ENCODE measurements around the gene RGS11. TPM values are rescaled to one million over a fixed set of nuclear protein-coding genes. Genes with fewer than 3 reads are reported as not detected.
"Not testable (repeated sequence)": the region's sequence is repeated elsewhere in the genome, so short reads cannot be mapped to it uniquely, and the experiment has no call there.

RGS11 gene
- polyA plus RNA-seq, 12 donors: 0.59 to 9.0 (median 1.2) TPM; not detected in 1

GRCh38 chr16:280991-281659 is 5.4 kb upstream of the RGS11 start:
- DNase-seq: no peak

GRCh38 chr16:280552-280951 is 4.8 kb upstream of the RGS11 start, which contains the start of gene ARHGDIG:
Gene ARHGDIG (plus strand): TSS chr16:280591. CDS start chr16:280681, 90 bp downstream.
- DNase-seq: no peak

- no peak for DNase-seq
Measured at GRCh38 chr16:280005-280460, 4.3 kb upstream of the RGS11 start.

- DNase-seq: no peak
Measured at GRCh38 chr16:279531-279930, 3.8 kb upstream of the RGS11 start.

GRCh38 chr16:278863-279366 is 3.2 kb upstream of the RGS11 start:
- DNase-seq: no peak

- DNase-seq: no peak
Measured at GRCh38 chr16:276426-277077, 808 bp upstream of the RGS11 start.

GRCh38 chr16:275041-275641 is 603 bp downstream of the RGS11 start:
- DNase-seq: no peak

DNA sequence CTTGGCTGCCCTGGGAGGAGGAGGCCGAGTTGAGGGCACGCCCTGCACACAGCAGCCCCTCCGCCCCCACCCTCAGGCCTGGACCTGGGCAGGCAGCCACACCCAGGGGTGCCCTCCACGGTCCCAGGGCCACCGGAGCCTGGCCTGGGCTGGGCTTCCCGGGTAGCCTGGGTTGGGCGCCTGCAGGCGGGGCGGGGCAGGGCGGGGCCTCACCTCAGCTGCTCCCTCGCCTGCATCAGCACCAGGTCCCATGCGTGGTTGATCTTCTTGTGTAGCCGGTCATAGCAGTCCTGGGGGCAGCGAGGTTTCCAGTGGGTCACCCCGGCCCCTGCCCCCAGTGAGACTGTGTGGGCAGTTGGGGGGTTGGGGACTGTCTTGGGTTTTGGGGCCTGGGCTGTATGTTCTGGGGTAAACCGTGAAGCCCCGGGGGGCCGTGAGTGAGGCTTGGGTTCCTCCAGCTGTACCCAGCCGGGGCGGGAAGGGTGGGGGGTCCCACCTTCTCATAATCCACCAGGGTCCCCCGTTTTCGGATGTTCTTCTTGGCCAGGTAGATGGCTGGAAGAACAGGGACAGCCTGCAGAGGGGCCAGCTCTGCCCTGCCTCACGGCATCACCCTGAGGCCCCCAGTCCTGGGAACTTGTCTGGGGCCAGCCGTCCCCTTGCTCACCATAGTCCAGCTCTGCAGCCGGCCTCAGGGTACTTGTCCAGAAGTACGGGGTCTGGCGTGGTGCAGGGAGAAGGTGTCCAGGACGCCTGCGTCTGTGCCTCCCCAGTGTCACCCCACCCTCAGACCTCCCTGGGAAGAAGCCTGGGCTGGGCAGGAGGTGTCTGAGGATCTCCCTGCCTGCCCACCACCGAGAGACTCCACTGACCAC is 2.0 kb downstream of the RGS11 start:
- DNase-seq: no peak

DNA sequence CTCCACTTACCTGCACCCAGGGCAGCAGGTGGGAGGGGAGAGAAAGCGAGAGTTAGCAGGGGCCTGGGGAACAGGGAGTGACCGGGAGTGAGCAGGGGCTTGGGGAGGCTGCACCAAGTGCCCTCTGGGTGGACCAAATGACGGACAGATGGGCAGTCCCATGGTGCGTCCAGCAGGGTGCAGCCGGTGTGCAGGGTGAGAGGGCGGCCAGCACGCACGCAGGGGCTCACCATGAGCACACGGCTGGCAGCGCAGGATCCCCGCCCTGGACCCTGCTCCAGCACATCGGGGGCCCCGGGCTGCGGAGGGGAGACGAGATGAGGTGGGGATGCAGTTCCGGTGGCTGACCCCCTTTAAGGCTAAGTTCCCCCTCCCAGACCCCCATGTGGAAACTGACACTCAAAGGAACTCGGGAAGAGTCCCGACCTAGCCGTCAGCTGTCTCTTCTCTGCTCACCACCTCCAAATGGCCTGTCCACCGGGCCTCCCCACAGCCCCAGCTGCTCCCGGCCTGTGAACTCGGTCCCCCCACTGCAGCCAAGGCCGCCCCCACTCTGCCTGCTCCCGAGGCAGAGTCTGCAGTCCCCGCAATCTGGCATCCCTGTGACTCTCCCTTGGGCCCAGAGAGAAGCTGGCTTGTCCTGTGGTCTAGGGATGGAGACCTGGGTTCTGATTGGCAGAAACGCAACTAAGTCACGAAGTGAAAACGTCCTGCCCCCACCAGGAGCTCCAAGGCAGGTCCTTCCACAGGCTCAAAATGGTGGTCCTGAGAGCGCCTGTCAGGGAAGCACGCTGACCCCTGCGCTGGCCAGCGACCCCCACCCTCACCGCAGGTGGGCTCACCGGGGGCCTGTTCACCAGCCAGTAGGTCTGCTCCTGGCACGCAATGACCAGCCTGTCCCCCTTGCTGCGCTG is 2.9 kb downstream of the RGS11 start:
- no peak for DNase-seq

GRCh38 chr16:270381-271255 is 5.1 kb downstream of the RGS11 start:
- no peak for DNase-seq

DNA sequence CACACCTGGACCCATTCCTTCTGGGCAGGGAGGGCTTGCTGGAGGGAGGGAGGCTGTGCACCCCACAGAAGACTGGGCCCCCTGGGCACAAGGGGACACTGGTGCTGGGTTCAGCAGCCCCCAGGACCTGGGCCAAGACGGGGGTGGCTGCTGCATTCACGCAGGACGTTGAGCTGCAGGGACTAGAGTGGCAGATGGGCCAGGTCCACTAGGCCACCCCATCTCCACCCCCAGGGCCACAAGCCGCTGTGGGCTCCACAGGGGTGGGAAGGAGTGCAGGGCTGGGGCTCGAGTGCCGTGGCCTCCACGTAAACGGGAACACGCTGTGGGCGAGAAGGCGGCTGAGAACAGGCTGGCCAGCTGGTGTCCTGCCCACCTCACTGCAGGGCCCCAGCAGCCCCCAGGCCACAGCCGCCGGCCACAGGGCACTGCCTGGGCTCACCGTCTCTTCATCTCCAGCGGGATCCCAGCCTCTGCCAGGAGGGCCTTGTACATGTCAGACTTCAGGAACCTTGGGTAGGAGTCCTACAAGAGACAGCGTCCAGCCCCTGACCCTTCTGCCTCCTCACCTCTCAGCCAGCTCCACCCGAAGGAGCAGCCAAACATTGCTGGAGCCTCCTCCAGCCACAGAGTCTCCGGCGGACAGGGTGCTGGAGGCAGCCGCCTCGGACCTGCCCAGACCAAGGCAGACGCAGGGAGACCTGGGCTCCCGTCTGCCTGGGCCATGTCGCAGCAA is 6.5 kb downstream of the RGS11 start:
- DNase-seq: no peak

DNA sequence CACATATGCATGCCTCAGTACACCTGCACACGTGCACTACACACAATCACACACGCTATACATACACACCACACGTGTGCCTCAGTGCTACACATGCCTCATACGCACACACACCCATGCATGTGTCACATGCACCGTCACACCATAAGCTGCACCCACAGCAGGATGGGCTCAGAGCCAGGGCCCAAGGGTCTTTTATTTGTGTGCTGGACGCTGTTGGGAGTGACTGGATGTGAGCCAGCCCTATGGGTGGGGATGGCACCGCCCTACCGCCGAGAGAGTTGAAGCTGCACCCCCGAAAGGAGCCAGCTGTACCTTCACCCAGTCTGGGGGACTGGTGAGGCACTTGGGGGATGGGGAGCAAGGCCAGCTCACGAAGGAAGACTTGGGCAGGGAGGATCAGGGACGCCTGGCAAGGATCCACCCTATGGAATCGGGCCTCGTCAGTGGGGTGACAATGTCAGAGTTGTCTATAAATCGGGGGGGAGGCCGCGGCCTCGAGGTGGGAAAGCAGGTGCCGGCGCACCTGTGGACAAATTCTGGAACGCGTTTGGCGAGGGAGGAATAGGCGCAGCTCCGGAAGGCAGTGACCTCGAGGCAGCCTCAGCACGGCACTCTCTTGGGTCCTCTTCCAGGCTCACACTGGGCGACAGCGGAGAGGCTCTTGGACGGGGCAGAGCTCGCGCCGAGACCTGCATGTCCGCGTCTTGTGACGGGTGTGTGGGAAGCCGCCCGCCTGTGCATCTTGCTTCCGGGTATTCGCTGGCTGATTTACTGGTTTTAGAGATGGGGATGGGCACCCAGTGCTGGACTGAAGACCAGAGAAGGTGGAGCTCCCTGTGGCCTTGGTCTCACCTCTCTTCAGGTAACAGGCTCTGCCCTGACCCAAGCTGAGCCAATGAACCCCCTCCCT is 7.3 kb downstream of the RGS11 start:
- no peak for DNase-seq

GRCh38 chr16:267562-267961 is 8.2 kb downstream of the RGS11 start:
- not testable (repeated sequence) for DNase-seq

DNA sequence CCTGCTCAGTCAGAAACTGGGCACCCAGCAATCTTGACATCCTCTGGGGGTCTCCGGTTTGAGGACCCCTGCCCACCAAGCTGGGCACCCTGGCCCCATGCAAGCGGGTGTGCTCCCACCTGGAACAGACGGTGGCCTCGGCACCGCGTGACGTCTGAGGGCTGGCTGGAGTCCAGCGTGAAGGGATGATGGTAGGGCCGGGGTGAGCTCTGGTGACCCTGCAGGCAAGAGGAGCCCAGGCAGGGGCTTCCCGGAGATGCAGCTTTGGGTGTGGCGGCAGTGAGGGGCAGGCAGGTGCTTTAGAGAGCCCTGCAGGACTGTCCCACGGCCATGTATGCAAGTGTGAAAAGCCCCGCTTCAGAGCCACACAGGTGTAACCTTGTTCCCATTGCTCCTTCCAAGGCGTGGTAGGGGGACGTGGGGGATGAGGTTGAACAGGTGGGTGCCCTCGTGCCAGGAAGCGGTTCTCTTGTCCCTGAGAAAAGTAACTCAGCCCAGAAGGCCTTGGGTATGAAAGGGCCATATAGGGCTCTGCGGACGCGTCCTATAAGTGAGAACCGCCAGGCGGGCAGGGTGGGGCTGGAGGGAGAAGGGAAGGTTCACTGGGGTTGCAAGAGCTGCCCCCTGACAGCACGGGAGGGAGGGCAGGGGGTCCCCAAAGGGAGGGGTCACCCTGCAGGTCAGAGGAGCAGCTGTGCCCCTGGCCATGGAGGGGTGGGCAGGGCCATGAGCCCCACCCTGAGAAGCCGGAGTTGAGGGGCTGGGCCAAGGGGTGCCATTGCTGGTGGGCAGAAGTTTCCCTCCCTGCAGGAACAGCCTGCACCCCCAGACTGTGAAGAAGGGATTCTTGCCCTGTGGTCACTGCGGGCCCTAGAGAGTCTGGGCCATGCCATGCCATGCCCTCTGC is 9.2 kb downstream of the RGS11 start:
- DNase-seq: no peak

DNA sequence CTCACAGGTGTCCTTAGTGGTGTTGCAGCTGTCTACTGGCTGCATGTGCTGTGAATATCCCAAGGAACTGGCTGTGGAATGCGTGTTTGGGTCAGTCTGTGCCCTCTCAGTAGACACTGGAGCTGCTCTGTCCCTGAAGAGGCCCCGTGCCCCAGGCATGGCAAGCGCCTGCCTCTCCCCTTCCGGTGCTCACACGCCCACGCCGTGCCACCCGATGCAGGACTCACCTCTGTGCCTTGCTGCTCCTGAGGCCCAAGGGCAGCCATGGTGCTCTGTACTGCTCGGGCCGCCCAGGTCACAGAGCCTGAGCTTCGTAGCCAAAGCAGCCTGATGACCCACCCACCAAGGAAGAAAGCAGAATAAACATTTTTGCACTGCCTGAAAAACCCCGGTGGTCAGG is 10.0 kb downstream of the RGS11 start:
- no peak for DNase-seq

- no peak for DNase-seq
Measured at GRCh38 chr16:265002-265529, 10.7 kb downstream of the RGS11 start.
